Measurements from ENCODE around the gene LENG9.
"Not testable (repeated sequence)": the region's sequence is repeated elsewhere in the genome, so short reads cannot be mapped to it uniquely, and the experiment has no call there.

Gene LENG9

GRCh38 chr19:54477650-54478049 lies 14.1 kb upstream of the LENG9 start:
- no peak for DNase-seq

GRCh38 chr19:54475706-54476105 lies 12.1 kb upstream of the LENG9 start:
- no peak for DNase-seq

- DNase-seq, result no peak
Measured at GRCh38 chr19:54473892-54474372, 10.4 kb upstream of the LENG9 start.

- DNase-seq, result peak; percentile 26
Measured at GRCh38 chr19:54473071-54473891, 9.7 kb upstream of the LENG9 start, which contains the start of gene CDC42EP5. Gene CDC42EP5, minus strand, starts transcription at chr19:54473296. Its CDS starts 7,749 bp downstream, at chr19:54465547.

GRCh38 chr19:54470991-54471782 lies 7.6 kb upstream of the LENG9 start:
- peak; percentile 47 for DNase-seq

GRCh38 chr19:54470276-54470887 lies 6.8 kb upstream of the LENG9 start:
- DNase-seq, result no peak

GRCh38 chr19:54469496-54469934 lies 5.9 kb upstream of the LENG9 start:
- DNase-seq, result no peak

- not testable (repeated sequence) for DNase-seq
Measured at GRCh38 chr19:54466110-54466480, 2.5 kb upstream of the LENG9 start.

GRCh38 chr19:54465426-54466109 lies 2.0 kb upstream of the LENG9 start:
- DNase-seq, result no peak

GRCh38 chr19:54464630-54465425 lies 1.2 kb upstream of the LENG9 start:
- peak; percentile 95 for DNase-seq

GRCh38 chr19:54464044-54464629 lies 559 bp upstream of the LENG9 start:
- peak; percentile 99 for DNase-seq

- peak; percentile 85 for DNase-seq
Measured at GRCh38 chr19:54462655-54463530, 685 bp downstream of the LENG9 start.

- peak; percentile 51 for DNase-seq
Measured at GRCh38 chr19:54462047-54462654, 1.4 kb downstream of the LENG9 start.

- no peak for DNase-seq
Measured at GRCh38 chr19:54461613-54462012, 2.0 kb downstream of the LENG9 start.

GRCh38 chr19:54461210-54461609 lies 2.4 kb downstream of the LENG9 start:
- DNase-seq, result no peak

GRCh38 chr19:54460230-54461005 lies 3.2 kb downstream of the LENG9 start:
- DNase-seq, result no peak

GRCh38 chr19:54459282-54460229 lies 4.0 kb downstream of the LENG9 start:
- DNase-seq, result no peak
